Stimulated activated CD4-positive, alpha-beta T cell treated with anti-CD3 and anti-CD28 coated beads, Interleukin-1b, Interleukin-23, amount 100 ng/mL, for 48 hours (primary cell): ENCODE data around the gene TTC7B.

Experiments used
- DNase-seq: peaks from one replicate; pipeline ENCODE4 v3.0.0-alpha.2; 2020

Gene TTC7B

GRCh38 chr14:90804292-90805083 lies 11.7 kb downstream of the TTC7B start:
- DNase-seq: no peak

- DNase-seq: no peak
Observed at GRCh38 chr14:90803249-90803648, 13.0 kb downstream of the TTC7B start.

- no peak for DNase-seq
Observed at GRCh38 chr14:90799420-90799819, 16.8 kb downstream of the TTC7B start.

- DNase-seq: no peak
Observed at GRCh38 chr14:90797919-90798318, 18.3 kb downstream of the TTC7B start.

GRCh38 chr14:90797451-90797850 lies 18.8 kb downstream of the TTC7B start:
- no peak for DNase-seq

- DNase-seq: no peak
Observed at GRCh38 chr14:90796329-90796728, 19.9 kb downstream of the TTC7B start.

GRCh38 chr14:90795744-90796143 lies 20.5 kb downstream of the TTC7B start:
- no peak for DNase-seq

- no peak for DNase-seq
Observed at GRCh38 chr14:90791486-90791885, 24.7 kb downstream of the TTC7B start.

GRCh38 chr14:90788031-90788430 lies 28.2 kb downstream of the TTC7B start:
- no peak for DNase-seq

- DNase-seq: no peak
Observed at GRCh38 chr14:90785876-90786450, 30.3 kb downstream of the TTC7B start.

- DNase-seq: no peak
Observed at GRCh38 chr14:90785471-90785870, 30.8 kb downstream of the TTC7B start.

- no peak for DNase-seq
Observed at GRCh38 chr14:90784621-90785270, 31.5 kb downstream of the TTC7B start.

- no peak for DNase-seq
Observed at GRCh38 chr14:90783344-90783743, 32.9 kb downstream of the TTC7B start.

GRCh38 chr14:90782892-90783291 lies 33.3 kb downstream of the TTC7B start:
- no peak for DNase-seq

GRCh38 chr14:90781876-90782275 lies 34.4 kb downstream of the TTC7B start:
- no peak for DNase-seq

- DNase-seq: no peak
Observed at GRCh38 chr14:90781344-90781761, 34.9 kb downstream of the TTC7B start.

GRCh38 chr14:90780519-90780918 lies 35.7 kb downstream of the TTC7B start:
- no peak for DNase-seq

GRCh38 chr14:90778571-90779255 lies 37.5 kb downstream of the TTC7B start:
- no peak for DNase-seq

GRCh38 chr14:90777830-90778485 lies 38.3 kb downstream of the TTC7B start:
- no peak for DNase-seq

GRCh38 chr14:90777358-90777757 lies 38.9 kb downstream of the TTC7B start:
- DNase-seq: no peak

- DNase-seq: no peak
Observed at GRCh38 chr14:90775441-90775840, 40.8 kb downstream of the TTC7B start.

- no peak for DNase-seq
Observed at GRCh38 chr14:90774316-90774715, 41.9 kb downstream of the TTC7B start.

GRCh38 chr14:90773705-90774104 lies 42.5 kb downstream of the TTC7B start:
- DNase-seq: no peak
